GM21786 (cell line): ENCODE results near the gene PEMT.
A peak's percentile ranks its signal among the peaks of the same experiment; 100 is the strongest.
"Not testable (repeated sequence)": the region's sequence is repeated elsewhere in the genome, so short reads cannot be mapped to it uniquely, and the experiment has no call there.

ENCODE experiments used
- ATAC-seq: cut with Tn5 transposase; IDR thresholded peaks from one replicate; pipeline ENCODE4 v1.9.1; 2021; ENCODE audit not compliant: unreplicated experiment

PEMT gene, protein sequence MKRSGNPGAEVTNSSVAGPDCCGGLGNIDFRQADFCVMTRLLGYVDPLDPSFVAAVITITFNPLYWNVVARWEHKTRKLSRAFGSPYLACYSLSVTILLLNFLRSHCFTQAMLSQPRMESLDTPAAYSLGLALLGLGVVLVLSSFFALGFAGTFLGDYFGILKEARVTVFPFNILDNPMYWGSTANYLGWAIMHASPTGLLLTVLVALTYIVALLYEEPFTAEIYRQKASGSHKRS

DNA sequence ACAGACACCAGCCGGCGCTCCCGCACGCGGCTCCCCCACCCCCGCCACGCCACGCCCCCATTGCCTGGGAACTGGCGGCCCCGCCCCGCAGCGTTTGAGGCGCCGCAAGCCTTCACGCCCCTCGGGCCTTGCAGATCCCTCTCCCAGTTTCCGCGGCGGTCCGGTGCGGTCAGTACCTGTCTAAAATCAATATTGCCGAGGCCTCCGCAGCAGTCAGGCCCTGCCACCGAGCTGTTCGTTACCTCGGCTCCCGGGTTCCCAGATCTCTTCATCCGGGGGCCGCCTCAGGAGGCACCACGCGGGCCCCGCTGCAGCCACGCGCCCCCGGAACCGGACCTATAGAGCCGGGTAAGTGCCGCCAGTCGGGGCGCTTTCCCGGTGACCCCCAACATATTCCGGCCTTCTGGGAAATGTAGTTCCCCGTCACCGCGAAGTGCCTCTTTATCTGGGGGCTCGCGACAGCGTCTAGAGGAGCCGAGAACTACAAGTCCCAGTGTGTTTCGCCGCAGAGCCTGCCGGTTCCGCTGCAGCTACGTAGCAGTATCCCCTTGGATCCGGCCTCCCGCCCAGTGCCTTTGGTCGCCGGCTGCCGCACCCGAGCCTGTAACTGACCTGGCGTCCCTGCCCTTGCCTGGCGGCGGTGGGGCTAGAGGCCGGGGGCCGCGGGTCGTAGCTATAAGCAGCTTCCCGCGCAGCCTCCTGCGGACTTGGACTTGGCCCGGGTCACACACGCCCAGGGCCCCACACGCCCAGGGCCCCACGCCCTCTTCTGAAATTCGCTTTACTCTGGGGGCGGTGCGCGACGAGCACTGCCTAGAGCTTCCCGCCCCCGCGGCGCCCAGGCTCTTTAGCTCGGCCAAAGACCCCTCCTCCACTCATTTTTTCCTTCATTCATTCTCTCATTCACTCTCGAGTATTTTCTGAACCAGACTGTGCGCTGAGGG, at the start of gene PEMT:
Gene PEMT, minus strand, starts transcription at position 354 of the 944 bp plus-strand sequence. Its CDS starts 82 bp downstream, at position 272.
- peak; percentile 95 for ATAC-seq

DNA sequence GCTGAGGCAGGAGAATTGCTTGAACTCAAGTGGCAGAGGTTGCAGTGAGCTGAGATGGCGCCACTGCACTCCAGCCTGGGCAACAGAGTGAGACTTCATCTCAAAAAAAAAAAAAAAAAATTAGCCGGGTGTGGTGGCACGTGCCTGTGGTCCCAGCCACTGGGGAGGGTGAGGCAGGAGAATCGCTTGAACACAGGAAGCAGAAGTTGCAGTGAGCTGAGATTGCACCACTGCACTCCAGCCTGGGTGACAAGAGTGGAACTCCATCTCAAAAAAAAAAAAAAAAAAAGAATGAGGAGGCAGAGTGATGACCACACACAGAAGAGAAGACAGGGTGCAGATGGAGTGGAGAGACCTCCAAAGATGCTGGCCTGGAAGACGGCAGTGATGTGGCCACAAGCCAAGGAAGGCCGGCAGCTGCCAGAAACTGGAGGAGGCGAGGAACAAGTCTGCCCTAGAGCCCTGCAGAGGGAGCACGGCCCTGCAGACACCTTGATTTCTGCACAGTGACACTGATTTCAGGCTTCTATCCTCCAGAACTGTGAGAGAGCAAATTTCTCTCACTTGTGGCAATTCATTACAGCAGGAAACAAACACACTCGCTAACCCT, 48.3 kb upstream of the PEMT start:
- not testable (repeated sequence) for ATAC-seq

DNA sequence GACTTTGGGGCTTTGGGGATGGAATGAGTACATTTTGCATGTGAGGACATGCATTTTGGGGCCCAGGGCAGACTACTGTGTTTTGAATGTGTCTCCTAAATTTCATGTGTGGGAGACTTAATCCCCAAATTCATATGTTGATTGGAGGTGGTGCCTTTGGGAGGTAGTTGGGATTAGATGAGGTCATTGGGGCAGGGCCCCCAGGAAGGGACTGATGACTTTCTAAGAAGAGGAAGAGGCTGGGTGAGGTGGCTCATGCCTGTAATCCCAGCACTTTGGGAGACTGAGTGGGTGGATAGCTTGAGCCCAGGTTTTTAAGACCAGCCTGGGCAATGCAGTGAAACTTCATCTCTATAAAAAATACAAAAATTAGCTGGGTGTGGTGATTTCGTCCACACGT, 47.0 kb upstream of the PEMT start:
- no peak for ATAC-seq

DNA sequence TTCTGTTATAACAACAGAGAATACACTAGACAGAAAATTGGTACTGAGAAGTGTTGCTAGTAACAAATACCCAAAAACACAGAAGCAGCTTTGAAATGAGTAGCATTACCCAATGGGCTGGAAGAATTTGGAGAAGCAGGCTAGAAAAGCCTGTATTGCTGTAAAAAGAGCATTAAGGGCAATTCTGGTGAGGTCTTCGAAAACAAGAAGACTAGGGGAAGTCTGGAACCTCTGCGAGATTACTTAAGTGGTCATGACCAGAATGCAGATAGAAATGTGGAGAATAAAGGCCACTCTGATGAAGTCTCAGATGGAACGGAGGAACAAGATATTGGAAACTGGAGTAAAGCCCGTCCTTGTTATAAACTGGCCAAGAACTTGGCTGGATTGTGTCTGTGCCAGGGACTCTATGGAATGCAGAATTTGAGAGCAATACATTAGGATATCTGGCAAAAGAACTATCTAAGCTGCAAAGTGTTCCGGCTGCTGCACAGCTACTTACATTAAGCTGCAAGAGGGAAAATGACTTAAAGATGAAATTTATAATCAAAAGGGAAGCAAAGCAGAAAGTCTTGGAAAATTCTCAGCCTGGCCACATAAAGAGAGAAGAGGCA, 44.9 kb upstream of the PEMT start:
- ATAC-seq: no peak

DNA sequence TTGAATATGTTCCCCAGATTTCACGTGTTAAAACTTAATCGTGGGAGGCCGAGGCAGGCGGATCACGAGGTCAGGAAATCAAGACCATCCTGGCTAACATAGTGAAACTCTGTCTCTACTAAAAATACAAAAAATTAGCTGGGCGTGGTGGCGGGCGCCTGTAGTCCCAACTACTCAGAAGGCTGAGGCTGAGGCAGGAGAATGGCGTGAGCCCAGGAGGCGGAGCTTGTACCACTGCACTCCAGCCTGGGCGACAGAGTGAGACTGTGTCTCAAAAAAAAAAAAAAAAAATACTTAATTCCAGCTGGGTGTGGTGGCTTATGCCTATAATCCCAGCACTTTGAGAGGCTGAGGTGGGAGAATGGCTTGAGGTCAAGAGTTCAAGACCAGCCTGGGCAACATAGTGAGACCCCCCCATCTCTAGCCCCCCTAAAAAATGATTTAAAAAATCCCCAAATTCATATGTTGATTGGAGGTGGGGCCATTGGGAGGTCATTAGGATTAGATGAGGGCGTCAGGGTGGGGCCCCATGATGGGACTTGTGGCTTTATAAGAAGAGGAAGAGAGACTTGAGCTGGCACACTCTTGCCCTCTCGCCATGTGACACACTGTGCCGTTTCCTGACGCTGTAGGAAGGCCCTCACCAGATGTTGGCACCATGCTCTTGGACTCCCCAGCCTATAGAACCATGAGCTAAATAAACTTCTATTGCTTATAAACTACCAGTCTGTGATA, 44.2 kb upstream of the PEMT start:
- ATAC-seq: not testable (repeated sequence)

DNA sequence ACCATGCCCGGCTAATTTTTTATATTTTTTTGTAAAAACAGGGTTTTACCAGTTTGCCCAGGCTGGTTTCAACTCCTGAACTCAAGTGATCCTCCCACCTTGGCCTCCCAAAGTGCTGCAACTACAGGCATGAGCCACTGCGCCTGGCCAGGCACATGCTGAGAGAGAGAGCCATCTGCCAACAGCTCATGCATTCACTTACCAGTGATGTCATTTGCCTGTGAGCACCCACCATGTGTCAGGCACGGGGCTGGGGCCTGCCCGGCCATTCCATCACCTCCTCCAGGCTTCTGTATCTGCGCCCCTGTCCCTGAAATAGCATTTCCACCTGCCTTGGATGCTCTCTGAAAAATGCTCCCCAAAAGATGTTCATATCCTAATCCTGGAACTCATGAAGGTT, 43.6 kb upstream of the PEMT start:
- ATAC-seq: no peak

DNA sequence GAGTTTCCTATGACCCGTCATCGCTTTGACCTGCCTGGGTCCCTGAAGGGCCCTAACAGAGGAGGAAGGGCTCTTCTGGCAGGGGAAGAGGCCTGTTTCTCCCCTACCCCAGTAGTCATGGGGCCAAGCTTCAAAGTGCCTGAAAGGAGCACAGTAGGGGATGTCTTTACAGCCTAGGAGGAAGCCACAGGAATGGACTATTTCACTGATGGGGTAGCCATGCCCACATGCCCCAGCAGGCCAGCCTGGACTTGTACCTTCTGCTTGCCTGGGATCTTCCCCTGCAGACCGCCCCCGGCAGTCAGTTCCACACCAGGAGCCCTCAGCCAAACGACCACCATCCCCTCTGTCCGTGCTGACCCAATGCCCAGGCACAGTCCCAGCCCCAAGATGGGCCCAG, 41.8 kb upstream of the PEMT start:
- ATAC-seq: no peak

DNA sequence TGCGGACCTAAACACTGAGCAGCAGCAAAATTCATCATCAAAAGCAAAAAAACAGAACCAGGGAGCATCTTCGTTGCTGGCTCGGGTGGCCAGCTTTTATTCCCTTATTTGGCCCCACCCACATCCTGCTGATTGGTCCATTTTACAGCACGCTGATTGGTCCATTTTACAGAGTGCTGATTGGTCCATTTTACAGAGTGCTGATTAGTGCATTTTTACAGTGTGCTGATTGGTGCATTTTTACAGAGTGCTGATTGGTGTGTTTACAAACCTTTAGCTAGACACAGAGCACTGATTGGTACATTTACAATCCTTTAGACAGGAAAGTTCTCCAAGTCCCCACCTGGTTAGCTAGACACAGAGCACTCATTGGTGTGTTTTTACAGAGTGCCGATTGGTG, 41.2 kb upstream of the PEMT start:
- ATAC-seq: not testable (repeated sequence)

DNA sequence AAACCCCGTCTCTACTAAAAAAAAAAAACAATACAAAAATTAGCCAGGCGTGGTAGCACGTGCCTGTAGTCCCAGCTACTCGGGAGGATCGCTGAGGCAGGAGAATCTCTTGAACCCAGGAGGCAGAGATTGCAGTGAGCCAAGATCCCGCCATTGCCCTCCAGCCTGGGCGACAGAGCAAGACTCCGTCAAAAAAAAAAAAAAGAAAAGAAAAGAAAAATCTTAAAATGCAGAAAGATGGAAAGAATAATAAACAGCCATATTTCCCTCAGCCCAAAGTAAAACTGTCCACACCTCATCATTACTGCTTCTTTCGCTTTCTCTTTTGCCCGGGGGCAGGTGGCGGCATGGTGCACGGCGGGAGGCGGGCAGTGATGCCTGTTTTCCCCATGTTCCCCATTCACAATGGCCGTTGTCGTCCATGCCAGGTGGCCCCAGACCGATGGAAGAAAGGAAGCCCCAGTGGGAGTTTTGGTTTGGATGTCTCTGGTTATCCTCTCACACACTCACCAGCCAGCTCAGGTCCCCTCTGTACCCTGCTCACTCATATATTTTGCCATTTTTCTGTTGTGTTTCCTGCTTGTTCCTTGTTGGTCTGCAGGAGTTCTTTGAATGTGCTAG, 37.0 kb upstream of the PEMT start:
- no peak for ATAC-seq

DNA sequence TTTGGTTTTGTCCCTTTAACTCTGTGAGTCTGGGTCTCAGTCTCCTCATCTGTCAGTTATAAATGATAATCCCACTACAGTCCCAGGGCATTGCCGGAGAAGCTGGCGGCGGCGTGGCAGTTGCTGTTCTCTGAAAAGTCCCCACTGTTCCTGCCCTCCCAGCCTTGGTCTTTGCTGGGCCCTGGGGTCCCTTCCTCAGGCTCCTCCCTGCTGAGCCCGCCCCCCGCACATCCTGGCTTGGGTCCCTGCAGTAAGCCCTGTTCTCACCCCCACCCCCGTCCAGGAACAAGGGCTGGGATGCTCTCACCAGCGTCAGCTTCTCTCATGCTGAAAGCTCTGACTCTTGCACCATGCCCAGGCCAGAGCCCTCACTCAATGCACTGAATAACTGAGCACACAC, 35.3 kb upstream of the PEMT start:
- no peak for ATAC-seq

DNA sequence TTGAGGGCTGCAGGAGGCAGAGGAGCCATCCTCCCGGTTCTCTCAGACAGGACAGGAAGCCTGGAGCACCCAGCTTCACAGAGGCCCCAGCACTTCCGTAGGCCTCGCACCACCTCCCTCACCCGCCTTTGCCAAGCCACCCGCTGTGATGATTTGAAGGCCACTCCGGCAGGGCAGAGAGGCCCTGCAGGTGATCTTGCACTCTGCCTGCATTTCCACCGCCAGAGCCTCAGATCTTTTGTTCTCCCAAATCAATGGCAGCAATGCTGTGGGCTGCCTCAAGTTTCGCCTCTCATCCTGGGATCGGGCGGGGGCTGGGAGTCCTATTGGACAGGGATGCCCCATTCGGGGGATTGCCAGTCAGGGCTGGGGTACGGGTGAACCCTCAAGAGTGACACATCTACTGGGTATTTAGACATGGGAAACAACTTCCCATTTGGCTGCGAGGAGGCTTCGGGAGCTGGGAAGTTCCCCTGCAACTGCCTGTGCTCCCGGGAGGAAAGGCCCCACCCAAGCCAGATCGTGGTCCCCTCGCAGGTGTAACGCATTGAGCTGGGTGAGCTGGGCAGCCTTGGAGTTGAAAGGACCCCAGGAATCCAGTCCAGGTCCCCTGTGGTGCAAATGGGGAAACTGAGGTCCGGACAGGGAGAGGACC, 34.8 kb upstream of the PEMT start:
- ATAC-seq: no peak

DNA sequence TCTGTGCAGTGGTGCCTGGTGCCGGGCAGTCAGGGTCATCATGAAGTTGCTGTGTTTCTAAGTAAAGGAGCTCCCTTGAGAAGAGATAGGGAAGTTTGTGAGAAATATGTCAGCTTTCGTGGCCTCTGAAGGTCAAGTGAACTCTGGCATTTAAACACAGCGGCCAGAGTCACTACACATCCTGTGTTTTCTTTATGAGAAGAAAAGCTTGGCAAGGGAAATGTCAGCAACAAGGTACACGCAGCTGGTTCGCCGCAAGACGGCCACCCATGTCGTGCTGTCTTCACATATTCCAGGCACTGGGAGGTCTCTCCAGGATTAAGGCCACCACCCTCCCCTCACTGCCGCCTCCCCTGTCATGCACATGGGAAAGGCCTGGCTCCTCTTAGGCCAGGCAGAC, 33.2 kb upstream of the PEMT start:
- no peak for ATAC-seq

DNA sequence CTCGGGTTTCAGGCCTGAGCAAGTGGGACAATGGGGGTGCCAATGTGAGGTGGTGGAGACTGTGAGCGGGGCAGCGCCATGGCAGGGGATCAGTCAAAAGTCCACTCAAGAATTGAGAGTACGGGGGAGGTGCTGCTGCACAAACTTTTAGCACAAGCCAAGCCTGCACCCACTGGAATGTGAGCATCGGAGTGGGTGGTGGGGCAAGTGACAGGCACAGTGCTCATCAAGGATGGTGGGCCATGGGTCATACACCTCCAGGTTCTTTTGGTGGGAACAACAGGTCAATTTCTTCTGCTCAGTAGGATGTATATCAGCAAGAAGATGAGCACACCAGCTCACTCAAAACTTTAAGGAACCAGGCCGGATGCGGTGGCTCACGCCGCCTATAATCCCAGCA, 32.4 kb upstream of the PEMT start:
- no peak for ATAC-seq

DNA sequence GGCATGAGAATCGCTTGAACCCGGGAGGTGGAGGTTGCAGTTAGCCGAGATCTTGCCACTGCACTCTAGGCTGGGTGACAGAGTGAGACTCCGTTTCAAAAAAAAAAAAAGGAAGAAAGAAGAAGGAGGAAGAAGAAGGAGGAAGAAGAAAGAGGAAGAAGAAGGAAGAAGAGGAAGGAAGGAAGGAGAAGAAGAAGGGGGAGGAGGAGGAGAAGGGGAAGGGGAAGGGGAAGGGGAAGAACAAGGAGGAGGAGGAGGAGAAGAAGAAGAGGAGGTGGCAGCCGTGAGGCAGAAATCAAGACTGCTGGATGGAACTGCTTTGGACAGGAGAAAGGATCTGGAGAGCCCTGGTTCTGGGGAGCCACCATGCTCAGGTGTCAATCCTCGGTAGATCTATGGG, 29.7 kb upstream of the PEMT start:
- ATAC-seq: no peak

DNA sequence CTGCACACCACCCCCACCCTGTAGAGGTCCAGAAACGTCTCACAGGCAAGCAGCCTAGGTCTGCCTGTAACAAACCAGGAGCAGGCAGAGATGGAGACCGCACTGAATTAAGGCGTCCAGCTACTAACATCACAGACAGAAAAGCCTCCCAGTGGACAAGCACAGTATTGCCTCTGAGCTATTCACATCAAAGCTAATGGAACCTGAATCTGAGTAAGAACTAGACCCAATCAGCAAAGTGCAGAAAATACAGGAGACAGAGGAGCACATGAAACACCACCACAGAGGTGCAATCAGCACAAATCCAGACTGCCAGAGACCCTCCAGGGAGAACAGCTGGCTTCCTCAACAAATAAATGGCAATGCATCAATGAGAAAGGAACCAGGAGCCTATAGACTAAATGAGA, 22.2 kb upstream of the PEMT start:
- ATAC-seq: no peak

DNA sequence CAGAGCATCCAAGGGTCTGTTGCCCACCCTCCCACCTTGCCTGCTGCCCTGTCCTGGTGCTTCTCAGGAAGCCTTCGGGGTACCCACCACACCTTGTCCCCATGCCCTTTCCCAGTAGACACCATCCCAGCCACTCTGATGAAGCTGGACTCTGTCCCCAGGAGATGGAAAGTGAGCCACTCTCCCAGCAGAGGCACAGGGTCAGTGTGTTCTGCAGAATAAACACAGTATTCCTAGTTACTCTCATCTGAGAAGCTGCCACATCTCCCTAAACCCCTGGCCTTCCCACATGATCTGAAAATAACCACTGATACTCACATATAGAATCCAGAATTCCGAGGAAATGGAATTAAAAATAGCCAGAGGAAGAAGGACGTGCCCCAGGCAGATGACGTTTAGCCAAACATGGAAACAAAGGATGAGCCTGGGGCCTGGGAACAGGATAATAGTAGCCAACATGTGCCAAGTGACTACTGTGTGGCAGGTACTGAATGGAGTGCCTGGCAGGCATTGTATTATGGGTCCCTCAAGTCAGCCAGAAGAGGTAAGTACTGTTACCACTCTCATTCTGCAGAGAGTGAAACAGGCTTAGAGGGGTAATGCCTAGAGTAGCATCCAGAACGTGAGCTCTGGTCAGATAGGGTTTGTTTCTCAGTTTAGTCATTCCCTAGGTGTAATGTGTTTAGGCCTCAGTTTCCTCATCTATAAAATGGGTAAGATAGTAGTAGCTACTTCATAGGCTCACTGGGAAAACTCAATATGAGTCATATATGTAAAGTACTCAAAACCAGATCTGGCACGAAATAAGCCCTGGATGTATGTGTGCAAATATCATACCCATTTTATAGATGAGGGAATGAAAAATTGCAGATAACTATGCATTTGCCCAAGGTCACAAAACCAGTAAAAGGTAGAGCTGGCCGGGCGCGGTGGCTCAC, 20.8 kb upstream of the PEMT start:
- no peak for ATAC-seq

DNA sequence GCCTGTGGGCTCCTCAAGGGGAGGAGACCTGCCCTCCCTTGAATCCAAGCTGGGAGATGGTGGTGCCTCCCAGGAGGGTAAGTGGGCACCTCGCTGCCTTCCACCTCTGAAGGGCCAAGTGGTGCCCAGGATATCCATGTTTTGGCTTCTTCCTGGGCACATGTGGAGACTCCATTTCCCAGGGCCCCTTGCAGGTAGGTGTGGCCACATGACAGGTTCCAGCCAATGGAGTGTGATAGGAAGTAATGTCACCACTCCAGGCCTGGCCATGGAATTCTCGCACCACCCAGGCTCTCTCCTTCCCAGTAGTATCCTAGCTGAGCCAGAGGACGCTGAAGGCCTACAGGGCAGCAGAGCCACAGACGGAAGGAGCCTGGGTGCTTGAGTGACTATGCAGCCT, 17.6 kb upstream of the PEMT start:
- no peak for ATAC-seq

DNA sequence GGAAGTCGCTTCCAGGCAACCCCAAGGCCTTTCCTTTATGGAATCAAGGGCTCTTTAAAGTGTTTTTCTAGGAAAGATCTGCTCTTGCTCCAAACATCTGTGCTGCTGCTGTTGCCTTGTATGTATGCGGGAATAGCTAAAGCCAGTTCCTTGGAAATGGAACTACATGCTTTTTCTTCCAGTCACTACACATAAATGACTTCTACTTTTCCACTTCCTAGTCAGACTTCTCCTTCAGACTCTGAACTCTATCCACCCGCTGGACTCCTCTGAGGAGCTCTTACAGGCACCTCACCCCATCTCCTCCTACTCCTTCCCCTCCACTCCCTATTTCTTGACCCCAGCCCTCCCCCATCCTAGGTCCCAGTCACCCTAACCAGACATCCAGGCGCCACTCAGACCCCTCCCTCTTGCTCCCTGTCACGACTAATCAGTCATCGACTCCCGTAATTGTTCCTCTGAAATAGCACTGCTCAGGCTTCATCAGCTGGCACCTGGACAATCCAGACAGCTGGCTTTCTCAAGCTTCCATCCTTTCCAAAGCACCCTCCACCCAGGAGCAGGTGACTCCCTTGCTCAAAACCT, 15.0 kb upstream of the PEMT start:
- ATAC-seq: no peak

DNA sequence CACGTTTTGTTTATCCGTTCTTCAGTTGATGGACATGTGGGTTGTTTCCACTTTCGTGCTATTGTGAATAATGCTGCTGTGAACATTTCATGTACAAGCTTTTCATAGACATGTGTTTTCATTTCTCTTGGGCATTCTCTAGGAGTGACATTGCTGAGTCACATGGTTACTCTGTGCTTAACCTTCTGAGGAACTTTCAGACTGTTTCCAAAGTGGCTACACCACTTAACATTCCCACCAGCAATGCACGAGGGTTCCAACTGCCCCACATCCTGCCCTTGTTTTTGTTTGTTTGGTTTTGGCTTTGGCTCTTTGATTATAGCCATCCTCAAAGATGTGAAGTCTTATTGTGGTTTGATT, 14.2 kb upstream of the PEMT start:
- ATAC-seq: no peak
